ENCODE results near the gene ADGRG1.

- TF ChIP-seq CTCF (conservative IDR thresholded peaks at IDR 0.05) (no peak), ZFX (IDR thresholded peaks at IDR 0.05) (no peak)
Observed at GRCh38 chr16:57706717-57707116, 78.3 kb downstream of the ADGRG1 start.
